ENCODE data around the gene PRDM4. TPM values are rescaled to one million over a fixed set of nuclear protein-coding genes. Genes with fewer than 3 reads are reported as not detected.

PRDM4 gene
- total RNA-seq, 2 donors from 2014 or later = 22.8 to 34.3 TPM

DNA sequence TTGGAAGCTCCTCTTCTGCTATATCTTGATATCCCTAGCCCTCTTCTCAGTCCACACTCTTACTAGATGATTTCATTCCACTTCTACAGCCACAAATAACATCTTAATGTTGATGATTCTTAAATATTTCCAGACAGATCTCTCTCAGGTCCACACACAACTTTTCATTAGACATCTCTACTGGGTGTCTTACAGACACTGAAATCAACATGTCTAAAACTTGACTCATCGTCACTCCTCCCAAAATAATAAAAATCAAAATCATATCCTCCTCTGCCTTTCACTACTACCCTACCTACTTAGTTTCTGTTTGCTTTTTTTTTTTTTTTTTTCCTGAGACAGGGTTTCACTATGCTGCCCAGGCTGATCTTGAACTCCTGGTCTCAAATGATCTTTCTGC, 11.9 kb downstream of the PRDM4 start:
- intact Hi-C loops (cut with DNase I) = no loop called here
- no peak for ATAC-seq
- 92% methylated on average over 1 of the region's 1 CpG for WGBS, 2 donors
- Histone ChIP-seq H3K4me3 (no peak overlapping the region), H3K36me3 (replicated peaks in 1 of 2; ENCODE audit: insufficient read depth in 1 of 2, low read depth in 2 of 2) (peaks cover 0 to 16% of the 10 kb centered on the region in 2 donors), H3K9me3 (no peaks in the 10 kb centered on the region), H3K27ac (no peak overlapping the region), H3K27me3 (no peaks in the 10 kb centered on the region), H3K4me1 (no peaks in the 10 kb centered on the region)
- no peak for DNase-seq
- no peak for TF ChIP-seq CTCF (IDR thresholded peaks at IDR 0.05)
- no peak for TF ChIP-seq POLR2A (IDR thresholded peaks at IDR 0.05)

DNA sequence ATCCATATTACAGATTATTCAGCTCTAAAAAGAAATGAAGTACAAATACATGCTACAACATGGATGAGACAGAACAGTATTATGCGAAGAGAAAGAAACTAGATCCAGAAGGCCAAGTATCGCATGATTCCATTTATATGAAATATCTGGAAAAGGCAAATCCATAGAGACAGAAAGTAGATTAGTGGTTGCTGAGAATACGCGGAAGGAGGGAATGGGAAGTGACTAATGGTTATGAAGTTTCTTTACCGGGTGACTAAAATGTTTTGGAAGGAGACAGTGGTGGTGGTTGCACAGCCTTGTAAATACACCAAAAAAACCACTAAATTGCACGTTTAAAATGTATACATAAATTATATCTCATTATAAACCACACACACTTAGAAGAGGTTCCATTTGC, 12.5 kb downstream of the PRDM4 start:
- H3K27ac ChIP-seq = no peak overlapping the region
- H3K27me3 ChIP-seq = no peaks in the 10 kb centered on the region
- H3K4me3 ChIP-seq = no peak overlapping the region
- peaks cover 3 to 22% of the 10 kb centered on the region in 2 donors for H3K36me3 ChIP-seq (replicated peaks in 1 of 2; ENCODE audit: insufficient read depth in 1 of 2, low read depth in 2 of 2)
- H3K9me3 ChIP-seq = no peaks in the 10 kb centered on the region
- ATAC-seq (no peak), DNase-seq (no peak)
- TF ChIP-seq POLR2A (IDR thresholded peaks at IDR 0.05) (no peak), CTCF (IDR thresholded peaks at IDR 0.05) (no peak)
- WGBS, 2 donors = 83 to 86% methylated on average over 6 of the region's 6 CpGs
- no peaks in the 10 kb centered on the region for H3K4me1 ChIP-seq
- intact Hi-C loops (cut with DNase I) = no loop called here

DNA sequence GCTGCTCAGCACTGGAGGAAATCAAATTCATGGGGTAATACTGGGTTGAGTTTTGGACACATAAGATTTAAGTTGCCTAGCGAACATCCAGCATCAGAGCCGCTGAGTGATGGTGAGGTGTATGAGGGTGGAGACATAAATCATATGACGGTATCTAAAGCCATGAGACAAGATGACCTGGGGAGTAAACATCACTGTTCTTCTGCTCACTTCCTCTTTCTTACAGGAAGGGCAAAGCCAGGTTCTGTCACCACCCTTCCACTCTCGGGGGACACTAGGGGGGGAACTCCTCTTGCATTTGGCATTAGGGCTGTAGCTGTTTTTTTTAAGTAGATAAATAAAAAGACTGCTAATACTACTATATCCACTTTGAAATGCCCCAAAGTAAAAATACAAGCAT, 24.0 kb downstream of the PRDM4 start:
- no peak for TF ChIP-seq POLR2A (IDR thresholded peaks at IDR 0.05)
- no peak for TF ChIP-seq CTCF (IDR thresholded peaks at IDR 0.05)
- no peak overlapping the region for H3K27ac ChIP-seq
- ATAC-seq (no peak), DNase-seq (no peak)
- no peaks in the 10 kb centered on the region for H3K27me3 ChIP-seq
- no peaks in the 10 kb centered on the region for H3K4me1 ChIP-seq
- intact Hi-C loops (cut with DNase I) = no loop called here
- 88 to 95% methylated on average over 4 of the region's 4 CpGs for WGBS, 2 donors
- H3K4me3 ChIP-seq = no peak overlapping the region
- H3K36me3 ChIP-seq (replicated peaks in 1 of 2; ENCODE audit: insufficient read depth in 1 of 2, low read depth in 2 of 2) = peaks cover 5 to 48% of the 10 kb centered on the region in 2 donors
- no peaks in the 10 kb centered on the region for H3K9me3 ChIP-seq

DNA sequence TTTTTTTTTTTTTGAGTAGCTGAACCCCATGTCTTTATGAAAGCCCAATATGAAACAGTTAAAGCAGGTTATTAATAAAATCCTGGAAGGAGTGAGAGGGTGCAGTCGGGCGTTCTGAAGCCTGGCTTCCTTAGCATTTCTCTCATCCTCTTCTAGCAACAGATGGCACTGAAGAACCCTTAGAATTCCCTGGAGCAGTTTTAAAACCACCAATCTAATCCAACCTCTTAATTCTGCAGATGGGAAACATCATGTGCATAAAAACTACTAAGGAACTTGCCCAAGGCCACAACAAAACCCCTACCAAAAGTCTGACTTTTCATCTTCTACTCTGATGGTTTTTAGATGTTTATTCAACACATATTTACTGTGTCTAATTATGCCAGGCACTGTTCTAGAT, 25.2 kb downstream of the PRDM4 start:
- Histone ChIP-seq H3K4me1 (no peaks in the 10 kb centered on the region), H3K9me3 (no peaks in the 10 kb centered on the region), H3K4me3 (no peak overlapping the region), H3K36me3 (replicated peaks in 1 of 2; ENCODE audit: insufficient read depth in 1 of 2, low read depth in 2 of 2) (peaks cover 5 to 37% of the 10 kb centered on the region in 2 donors), H3K27ac (no peak overlapping the region), H3K27me3 (no peaks in the 10 kb centered on the region)
- no peak for DNase-seq
- ATAC-seq = no peak
- WGBS, 2 donors = 83 to 87% methylated on average over 2 of the region's 2 CpGs
- TF ChIP-seq CTCF (IDR thresholded peaks at IDR 0.05) (no peak), POLR2A (IDR thresholded peaks at IDR 0.05) (no peak)
- intact Hi-C loops (cut with DNase I) = no loop called here

- Histone ChIP-seq H3K4me1 (no peaks in the 10 kb centered on the region), H3K4me3 (no peak overlapping the region), H3K27me3 (no peaks in the 10 kb centered on the region), H3K36me3 (replicated peaks in 1 of 2; ENCODE audit: insufficient read depth in 1 of 2, low read depth in 2 of 2) (peaks cover 2 to 25% of the 10 kb centered on the region in 2 donors), H3K9me3 (no peaks in the 10 kb centered on the region), H3K27ac (no peak overlapping the region)
- intact Hi-C loops (cut with DNase I) = no loop called here
- ATAC-seq = no peak
- TF ChIP-seq CTCF (IDR thresholded peaks at IDR 0.05) = no peak
- DNase-seq = no peak
- WGBS, 2 donors = 86 to 88% methylated on average over 5 of the region's 5 CpGs
Observed at GRCh38 chr12:107734139-107734538, 26.8 kb downstream of the PRDM4 start.
